Liver (tissue), 9 donors: ENCODE results near the gene MYOF. TPM values are rescaled to one million over a fixed set of nuclear protein-coding genes. Genes with fewer than 3 reads are reported as not detected.
A peak's percentile ranks its signal among the peaks of the same experiment; 100 is the strongest.

ENCODE experiments used
- DNase-seq: peaks from one replicate; pipeline ENCODE4 v3.0.0-alpha.2; 2017; ENCODE audit warnings: low spot score
- H3K27ac ChIP-seq, 2 donors: one replicate each; pipeline ENCODE4 v1.7.0; 2013; ENCODE audit warnings: inconsistent platforms in 2 of 2, low read length in 2 of 2, control low read depth in 1 of 2, low read depth in 1 of 2, mild to moderate bottlenecking in 1 of 2
- H3K27me3 ChIP-seq, 4 donors: one replicate each; pipeline versions ENCODE4 v1.6.1 to v1.7.0; 2013; ENCODE audit warnings: low read length in 3 of 4, inconsistent platforms in 1 of 4, mild to moderate bottlenecking in 1 of 4, moderate library complexity in 1 of 4; ENCODE audit not compliant: control insufficient read depth in 4 of 4, insufficient read depth in 4 of 4
- H3K36me3 ChIP-seq, 4 donors: one replicate each; pipeline versions ENCODE4 v1.6.1 to v1.7.0; 2013; ENCODE audit warnings: low read length in 3 of 4, mild to moderate bottlenecking in 3 of 4, low read depth in 1 of 4, moderate library complexity in 1 of 4; ENCODE audit not compliant: control insufficient read depth in 4 of 4, insufficient read depth in 3 of 4
- H3K4me1 ChIP-seq, 4 donors: one replicate each; pipeline versions ENCODE4 v1.6.1 to v1.7.0; 2013; ENCODE audit warnings: low read length in 3 of 4, mild to moderate bottlenecking in 3 of 4, moderate library complexity in 1 of 4; ENCODE audit not compliant: control insufficient read depth in 4 of 4, insufficient read depth in 4 of 4
- H3K4me3 ChIP-seq, 3 donors: one replicate each; pipeline versions ENCODE4 v1.6.1 to v1.7.0; 2013; ENCODE audit warnings: low read length in 3 of 3, control low read depth in 1 of 3, low read depth in 1 of 3, mild to moderate bottlenecking in 1 of 3
- H3K9ac ChIP-seq, 2 donors: one replicate each; pipeline ENCODE4 v1.7.0; 2013; ENCODE audit warnings: low read length in 2 of 2, mild to moderate bottlenecking in 2 of 2, moderate library complexity in 2 of 2, control low read depth in 1 of 2, low read depth in 1 of 2
- H3K9me3 ChIP-seq, 4 donors: one replicate each; pipeline versions ENCODE4 v1.6.1 to v1.7.0; 2013; ENCODE audit warnings: low read length in 3 of 4; ENCODE audit not compliant: control insufficient read depth in 4 of 4
- FOXA1 ChIP-seq: IDR thresholded peaks from 2 replicates; pipeline ENCODE4 v1.6.1; 2016; ENCODE audit warnings: antibody characterized with exemption
- FOXA2 ChIP-seq: IDR thresholded peaks from 2 replicates; pipeline ENCODE4 v1.6.1; 2016; ENCODE audit warnings: antibody characterized with exemption
- GABPA ChIP-seq, 2 donors: IDR thresholded peaks in 1 of 2; conservative IDR thresholded peaks in 1 of 2; 2 replicates each; pipeline ENCODE4 v1.6.1; 2016; ENCODE audit warnings: antibody characterized with exemption in 2 of 2, mild to moderate bottlenecking in 1 of 2, moderate library complexity in 1 of 2
- HNF4A ChIP-seq, 2 donors: conservative IDR thresholded peaks; 2 replicates each; pipeline ENCODE4 v1.6.1; 2016; ENCODE audit warnings: antibody characterized with exemption in 2 of 2, mild to moderate bottlenecking in 2 of 2
- HNF4G ChIP-seq: IDR thresholded peaks from 2 replicates; pipeline ENCODE4 v1.6.1; 2016; ENCODE audit warnings: antibody characterized with exemption
- NR2F2 ChIP-seq: IDR thresholded peaks from 2 replicates; pipeline ENCODE4 v1.6.1; 2016; ENCODE audit warnings: antibody characterized with exemption
- RAD21 ChIP-seq, 2 donors: IDR thresholded peaks; 2 replicates each; pipeline ENCODE4 v1.6.1; 2016; ENCODE audit warnings: antibody characterized with exemption in 2 of 2, mild to moderate bottlenecking in 2 of 2
- RXRA ChIP-seq, 2 donors: IDR thresholded peaks; 2 replicates each; pipeline ENCODE4 v1.6.1; 2017 to 2018; ENCODE audit warnings: antibody characterized with exemption in 2 of 2, mild to moderate bottlenecking in 1 of 2
- SP1 ChIP-seq: IDR thresholded peaks from 2 replicates; pipeline ENCODE4 v1.6.1; 2018; ENCODE audit warnings: antibody characterized with exemption, mild to moderate bottlenecking
- TAF1 ChIP-seq: conservative IDR thresholded peaks from 2 replicates; pipeline ENCODE4 v1.6.1; 2016; ENCODE audit warnings: antibody characterized with exemption, mild to moderate bottlenecking
- YY1 ChIP-seq: IDR thresholded peaks from 2 replicates; pipeline ENCODE4 v1.6.1; 2016; ENCODE audit warnings: antibody characterized with exemption, mild to moderate bottlenecking
- ZBTB33 ChIP-seq: IDR thresholded peaks from 2 replicates; pipeline ENCODE4 v1.6.1; 2016; ENCODE audit warnings: antibody characterized with exemption
- WGBS: extraction: QIAGEN DNeasy Blood & Tissue Kit; methylation state at CpG from one replicate; pipeline ENCODE4 v1.1.7; 2013; 5-methylcytosine and 5-hydroxymethylcytosine counted together
- polyA plus RNA-seq, 2 donors: library from polyadenylated mRNA; stranded (reverse) in 1 of 2; unstranded in 1 of 2; fragments of 200-250 nt in 1 of 2; fragments of >200 nt in 1 of 2; fragmentation: Nextera tagmentation in 1 of 2; extraction: Ambion mirVana in 1 of 2; gene quantifications; one replicate each; pipeline versions ENCODE4 v1.2.1 to v1.2.3, GENCODE V29; 2013 to 2015
- total RNA-seq, 2 donors: library from RNA; depleted of rRNA; stranded (reverse); fragments of >200 nt; gene quantifications; one replicate each; pipeline ENCODE4 v1.2.3, GENCODE V29; 2014
- TF ChIP-seq, protein P1 (sequence below): IDR thresholded peaks from 2 replicates; pipeline ENCODE4 v1.6.1; 2016; ENCODE audit warnings: antibody characterized with exemption, mild to moderate bottlenecking
- TF ChIP-seq, protein P2 (sequence below): IDR thresholded peaks from 2 replicates; pipeline ENCODE4 v1.6.1; 2016; ENCODE audit warnings: antibody characterized with exemption
- TF ChIP-seq, protein P3 (sequence below): IDR thresholded peaks from 2 replicates; pipeline ENCODE4 v1.6.1; 2016; ENCODE audit warnings: antibody characterized with exemption
- TF ChIP-seq, protein P4 (sequence below): fragments of 150-350 bp; IDR thresholded peaks from 2 replicates; pipeline ENCODE4 v1.5.1; 2017; ENCODE audit warnings: improper control_type of control experiment, low read depth, low read length; ENCODE audit not compliant: missing input control
- donor health status: healthy.
- donor health status: healthy.
- donor health status: healthy.
- donor health status: healthy.
- donor health status: healthy.

Gene MYOF
- total and polyA plus RNA-seq, 4 donors, result 0.89 to 5.7 (median 3.2) TPM

DNA sequence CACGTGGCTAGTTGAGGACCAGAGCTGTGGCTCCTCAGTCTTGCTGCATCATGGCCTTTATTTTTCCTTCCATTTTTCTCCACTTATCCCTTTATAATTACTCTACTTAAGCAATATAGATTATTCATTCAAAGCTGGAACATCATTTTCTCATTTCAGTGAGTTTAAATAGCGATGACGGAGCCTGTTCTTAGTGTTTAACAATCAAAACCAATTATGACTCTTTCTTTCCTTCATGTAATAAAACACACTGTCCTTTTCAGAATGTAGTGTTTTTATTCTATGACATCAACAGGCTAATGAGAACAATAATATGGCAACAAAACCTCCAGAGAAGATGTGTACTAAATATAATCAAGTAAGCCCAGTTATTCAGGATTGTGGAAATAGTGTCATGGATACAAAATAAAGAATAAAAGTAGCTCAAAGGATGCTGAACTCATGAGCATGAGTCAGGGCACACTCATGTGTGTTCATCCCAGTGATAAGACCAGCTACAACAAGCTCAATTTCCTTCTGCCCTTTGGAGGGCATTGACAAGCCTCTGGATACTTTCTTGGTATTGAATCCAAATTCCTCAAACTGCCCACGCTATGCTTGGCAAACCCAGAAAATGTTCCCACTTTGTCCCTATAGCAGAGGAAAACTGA lies 220.0 kb downstream of the MYOF start:
- Histone ChIP-seq H3K27ac (no peak overlapping the region), H3K27me3 (no peaks in the 10 kb centered on the region), H3K9ac (no peak overlapping the region), H3K4me3 (no peak overlapping the region), H3K4me1 (peaks cover 0 to 7% (median 4%) of the 10 kb centered on the region in 4 donors), H3K9me3 (no peaks in the 10 kb centered on the region), H3K36me3 (no peaks in the 10 kb centered on the region)
- no peak for TF ChIP-seq RAD21 (IDR thresholded peaks at IDR 0.05)
- TF ChIP-seq ZBTB33, result no peak
- TF ChIP-seq, protein P1, sequence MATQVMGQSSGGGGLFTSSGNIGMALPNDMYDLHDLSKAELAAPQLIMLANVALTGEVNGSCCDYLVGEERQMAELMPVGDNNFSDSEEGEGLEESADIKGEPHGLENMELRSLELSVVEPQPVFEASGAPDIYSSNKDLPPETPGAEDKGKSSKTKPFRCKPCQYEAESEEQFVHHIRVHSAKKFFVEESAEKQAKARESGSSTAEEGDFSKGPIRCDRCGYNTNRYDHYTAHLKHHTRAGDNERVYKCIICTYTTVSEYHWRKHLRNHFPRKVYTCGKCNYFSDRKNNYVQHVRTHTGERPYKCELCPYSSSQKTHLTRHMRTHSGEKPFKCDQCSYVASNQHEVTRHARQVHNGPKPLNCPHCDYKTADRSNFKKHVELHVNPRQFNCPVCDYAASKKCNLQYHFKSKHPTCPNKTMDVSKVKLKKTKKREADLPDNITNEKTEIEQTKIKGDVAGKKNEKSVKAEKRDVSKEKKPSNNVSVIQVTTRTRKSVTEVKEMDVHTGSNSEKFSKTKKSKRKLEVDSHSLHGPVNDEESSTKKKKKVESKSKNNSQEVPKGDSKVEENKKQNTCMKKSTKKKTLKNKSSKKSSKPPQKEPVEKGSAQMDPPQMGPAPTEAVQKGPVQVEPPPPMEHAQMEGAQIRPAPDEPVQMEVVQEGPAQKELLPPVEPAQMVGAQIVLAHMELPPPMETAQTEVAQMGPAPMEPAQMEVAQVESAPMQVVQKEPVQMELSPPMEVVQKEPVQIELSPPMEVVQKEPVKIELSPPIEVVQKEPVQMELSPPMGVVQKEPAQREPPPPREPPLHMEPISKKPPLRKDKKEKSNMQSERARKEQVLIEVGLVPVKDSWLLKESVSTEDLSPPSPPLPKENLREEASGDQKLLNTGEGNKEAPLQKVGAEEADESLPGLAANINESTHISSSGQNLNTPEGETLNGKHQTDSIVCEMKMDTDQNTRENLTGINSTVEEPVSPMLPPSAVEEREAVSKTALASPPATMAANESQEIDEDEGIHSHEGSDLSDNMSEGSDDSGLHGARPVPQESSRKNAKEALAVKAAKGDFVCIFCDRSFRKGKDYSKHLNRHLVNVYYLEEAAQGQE, result no peak
- TF ChIP-seq TAF1, result no peak
- no peak for TF ChIP-seq SP1
- TF ChIP-seq, protein P2, sequence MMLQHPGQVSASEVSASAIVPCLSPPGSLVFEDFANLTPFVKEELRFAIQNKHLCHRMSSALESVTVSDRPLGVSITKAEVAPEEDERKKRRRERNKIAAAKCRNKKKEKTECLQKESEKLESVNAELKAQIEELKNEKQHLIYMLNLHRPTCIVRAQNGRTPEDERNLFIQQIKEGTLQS, result no peak
- no peak for TF ChIP-seq NR2F2
- TF ChIP-seq FOXA1, result no peak
- no peak for TF ChIP-seq RXRA (IDR thresholded peaks at IDR 0.05)
- TF ChIP-seq HNF4G, result no peak
- TF ChIP-seq YY1, result no peak
- WGBS, result 97% methylated on average over 4 of the region's 4 CpGs
- no peak for DNase-seq

- 36% methylated on average over 1 of the region's 1 CpG for WGBS
- Histone ChIP-seq H3K36me3 (no peaks in the 10 kb centered on the region), H3K9me3 (no peaks in the 10 kb centered on the region), H3K27me3 (no peaks in the 10 kb centered on the region), H3K4me3 (no peak overlapping the region), H3K9ac (no peak overlapping the region), H3K27ac (no peak overlapping the region), H3K4me1 (peaks cover 1 to 7% (median 4%) of the 10 kb centered on the region in 4 donors)
- DNase-seq, result no peak
- TF ChIP-seq TAF1, result no peak
- no peak for TF ChIP-seq GABPA (IDR thresholded peaks at IDR 0.05 in 1 of 2, conservative IDR thresholded peaks at IDR 0.05 in 1 of 2)
- no peak for TF ChIP-seq FOXA1
- TF ChIP-seq, protein P1, result no peak
- no peak for TF ChIP-seq FOXA2
- TF ChIP-seq RAD21 (IDR thresholded peaks at IDR 0.05), result peak in 1 of 2 donors; percentile 40
- peak; percentile 19 to 45 for TF ChIP-seq RXRA (IDR thresholded peaks at IDR 0.05)
- TF ChIP-seq ZBTB33, result no peak
- TF ChIP-seq SP1, result no peak
- TF ChIP-seq, protein P3, sequence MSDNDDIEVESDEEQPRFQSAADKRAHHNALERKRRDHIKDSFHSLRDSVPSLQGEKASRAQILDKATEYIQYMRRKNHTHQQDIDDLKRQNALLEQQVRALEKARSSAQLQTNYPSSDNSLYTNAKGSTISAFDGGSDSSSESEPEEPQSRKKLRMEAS, result no peak
- TF ChIP-seq, protein P4, sequence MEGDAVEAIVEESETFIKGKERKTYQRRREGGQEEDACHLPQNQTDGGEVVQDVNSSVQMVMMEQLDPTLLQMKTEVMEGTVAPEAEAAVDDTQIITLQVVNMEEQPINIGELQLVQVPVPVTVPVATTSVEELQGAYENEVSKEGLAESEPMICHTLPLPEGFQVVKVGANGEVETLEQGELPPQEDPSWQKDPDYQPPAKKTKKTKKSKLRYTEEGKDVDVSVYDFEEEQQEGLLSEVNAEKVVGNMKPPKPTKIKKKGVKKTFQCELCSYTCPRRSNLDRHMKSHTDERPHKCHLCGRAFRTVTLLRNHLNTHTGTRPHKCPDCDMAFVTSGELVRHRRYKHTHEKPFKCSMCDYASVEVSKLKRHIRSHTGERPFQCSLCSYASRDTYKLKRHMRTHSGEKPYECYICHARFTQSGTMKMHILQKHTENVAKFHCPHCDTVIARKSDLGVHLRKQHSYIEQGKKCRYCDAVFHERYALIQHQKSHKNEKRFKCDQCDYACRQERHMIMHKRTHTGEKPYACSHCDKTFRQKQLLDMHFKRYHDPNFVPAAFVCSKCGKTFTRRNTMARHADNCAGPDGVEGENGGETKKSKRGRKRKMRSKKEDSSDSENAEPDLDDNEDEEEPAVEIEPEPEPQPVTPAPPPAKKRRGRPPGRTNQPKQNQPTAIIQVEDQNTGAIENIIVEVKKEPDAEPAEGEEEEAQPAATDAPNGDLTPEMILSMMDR, result no peak
- TF ChIP-seq HNF4A (conservative IDR thresholded peaks at IDR 0.05), result peak; percentile 29 to 40
Measured at GRCh38 chr10:93261089-93261488, 221.0 kb downstream of the MYOF start.
